Stimulated activated naive B cell treated with anti-CD40 and anti-IgM and Interleukin-4, amounts not matched to agents 10 μg/mL and 1 μg/mL and 100 μg/mL, for 72 hours (primary cell): ENCODE results near the gene KIF6.

Experiments used
- ATAC-seq, 2 donors: fragments of 150-1000 bp; cut with Tn5 transposase; replicated peaks; 2 replicates each; pipeline ENCODE4 v1.10.0; 2021; ENCODE audit warnings: moderate library complexity in 1 of 2
- DNase-seq: peaks from one replicate; pipeline ENCODE4 v3.0.0; 2021
- H3K27ac Mint-ChIP-seq: one replicate; pipeline ENCODE4 v1.8.0; 2022; ENCODE audit warnings: mild to moderate bottlenecking, mixed read lengths
- H3K27me3 Mint-ChIP-seq, 2 donors: one replicate each; pipeline ENCODE4 v1.8.0; 2022; ENCODE audit warnings: mixed read lengths in 2 of 2
- H3K36me3 Mint-ChIP-seq, 2 donors: one replicate each; pipeline ENCODE4 v1.8.0; 2022; ENCODE audit warnings: mixed read lengths in 2 of 2, mild to moderate bottlenecking in 1 of 2
- H3K4me1 Mint-ChIP-seq, 2 donors: one replicate each; pipeline ENCODE4 v1.8.0; 2022; ENCODE audit warnings: mixed read lengths in 2 of 2, mild to moderate bottlenecking in 1 of 2
- H3K4me3 Mint-ChIP-seq, 2 donors: one replicate each; pipeline ENCODE4 v1.8.0; 2022; ENCODE audit warnings: mild to moderate bottlenecking in 2 of 2, mixed read lengths in 2 of 2, moderate library complexity in 1 of 2
- H3K9me3 Mint-ChIP-seq, 2 donors: one replicate each; pipeline ENCODE4 v1.8.0; 2022; ENCODE audit warnings: mixed read lengths in 2 of 2, mild to moderate bottlenecking in 1 of 2

The KIF6 gene

DNA sequence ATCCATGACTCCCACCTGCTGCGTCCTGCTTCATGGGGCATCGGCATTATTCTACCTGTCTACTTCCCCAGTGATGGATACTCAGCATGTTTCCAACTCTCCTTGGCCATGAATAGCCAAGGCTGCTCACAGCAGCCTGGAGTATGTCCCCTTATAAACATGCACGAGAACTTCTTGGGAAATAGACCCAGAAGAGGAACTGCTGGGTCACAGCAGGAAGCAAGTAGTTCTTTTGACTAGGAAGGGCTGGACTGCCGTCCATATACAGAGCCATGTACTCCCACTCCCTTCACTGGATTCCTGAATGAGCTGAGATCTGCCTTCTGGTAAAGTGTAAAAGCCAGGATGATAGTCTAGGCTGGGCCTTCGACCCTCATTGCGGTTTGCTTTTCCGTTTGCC lies 296.4 kb downstream of the KIF6 start:
- Mint-ChIP-seq H3K36me3 (no peaks in the 10 kb centered on the region), H3K9me3 (peaks cover 3 to 4% of the 10 kb centered on the region in 2 donors), H3K27ac (no peak overlapping the region), H3K4me1 (peaks cover 9 to 18% of the 10 kb centered on the region in 2 donors), H3K4me3 (no peak overlapping the region), H3K27me3 (peaks cover 16 to 21% of the 10 kb centered on the region in 2 donors)
- ATAC-seq (no peak), DNase-seq (no peak)

DNA sequence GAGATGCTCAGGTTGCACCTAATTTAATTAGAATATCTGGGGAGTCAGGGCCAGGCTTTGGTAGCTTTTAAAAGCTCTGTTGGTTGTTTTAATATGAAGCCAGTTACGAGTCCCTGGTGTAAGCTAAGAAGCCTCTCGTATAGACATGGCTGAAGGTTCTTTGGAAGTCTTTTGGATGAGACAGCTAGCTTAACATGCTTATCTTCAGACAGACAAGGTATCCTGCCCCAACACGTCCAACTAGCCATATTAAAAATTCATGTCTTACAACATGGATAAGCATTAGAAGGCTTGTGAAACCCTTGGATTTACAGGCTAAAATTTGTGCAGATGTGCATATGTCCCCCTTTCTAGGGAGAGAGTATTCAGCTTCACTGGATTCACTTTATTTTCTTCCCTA lies 297.1 kb downstream of the KIF6 start:
- H3K27ac Mint-ChIP-seq, result no peak overlapping the region
- H3K4me3 Mint-ChIP-seq, result no peak overlapping the region
- peaks cover 9 to 18% of the 10 kb centered on the region in 2 donors for H3K4me1 Mint-ChIP-seq
- peaks cover 3 to 4% of the 10 kb centered on the region in 2 donors for H3K9me3 Mint-ChIP-seq
- H3K27me3 Mint-ChIP-seq, result peaks cover 16 to 21% of the 10 kb centered on the region in 2 donors
- no peaks in the 10 kb centered on the region for H3K36me3 Mint-ChIP-seq
- DNase-seq (no peak), ATAC-seq (no peak)

DNA sequence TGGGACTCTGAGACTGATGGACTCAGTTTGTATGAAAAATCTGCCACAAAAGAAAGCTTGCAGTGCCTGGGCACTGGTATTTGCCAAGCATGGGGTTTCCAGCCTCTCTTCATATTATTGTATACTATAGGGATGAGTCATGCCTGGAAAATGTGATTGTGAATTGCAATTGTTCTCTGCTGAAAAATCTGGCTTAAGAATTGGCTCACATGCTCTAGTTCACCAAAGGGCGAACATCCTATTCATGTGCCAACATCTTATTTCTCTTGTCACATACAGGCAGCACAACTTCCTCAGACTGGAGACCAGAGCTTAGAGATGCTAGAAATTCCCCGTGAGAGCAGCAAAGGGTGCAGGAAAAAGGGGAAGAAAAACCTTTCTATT lies 299.1 kb downstream of the KIF6 start:
- peak overlapping the region; percentile 15 for H3K27ac Mint-ChIP-seq
- peak; percentile 77 to 93 for ATAC-seq
- no peak overlapping the region for H3K4me3 Mint-ChIP-seq
- no peaks in the 10 kb centered on the region for H3K36me3 Mint-ChIP-seq
- peak; percentile 41 for DNase-seq
- H3K9me3 Mint-ChIP-seq, result peaks cover 3 to 4% of the 10 kb centered on the region in 2 donors
- peaks cover 7% of the 10 kb centered on the region in 2 donors for H3K4me1 Mint-ChIP-seq
- peaks cover 6 to 21% of the 10 kb centered on the region in 2 donors for H3K27me3 Mint-ChIP-seq

DNA sequence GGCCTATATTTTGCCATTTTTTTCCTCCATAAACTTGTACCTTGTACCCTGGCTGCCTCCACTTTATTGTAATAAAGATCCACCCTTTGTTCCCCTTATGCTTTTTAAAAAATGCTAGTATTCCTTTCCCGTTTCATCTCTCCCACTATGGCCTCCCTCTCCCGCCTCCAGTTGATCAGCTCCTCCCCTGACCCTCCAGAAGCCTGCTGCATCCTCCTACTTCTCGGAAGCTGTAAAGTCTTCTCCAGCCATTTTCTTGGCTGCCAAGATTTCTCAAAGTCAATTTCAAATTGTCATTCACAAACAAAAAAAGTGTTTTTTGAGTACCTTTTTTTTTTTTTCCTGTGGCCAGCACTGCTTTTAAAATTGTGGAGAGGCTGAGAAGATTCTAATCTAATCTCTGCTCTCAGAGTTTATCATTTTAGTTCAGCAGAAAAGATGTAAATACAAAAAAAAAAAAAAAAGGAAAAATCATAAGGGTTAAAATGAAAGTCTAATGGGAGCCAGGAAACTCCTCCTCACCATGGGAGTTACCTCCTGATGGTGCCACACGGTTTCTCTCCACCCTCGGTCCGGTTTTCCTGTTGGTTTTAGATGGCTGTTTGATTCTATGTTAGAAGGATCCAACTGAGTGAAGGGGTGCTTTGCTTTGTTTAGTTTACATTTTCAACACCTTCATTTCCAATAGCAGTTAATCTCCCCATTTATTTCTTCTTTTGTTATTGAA lies 299.7 kb downstream of the KIF6 start:
- DNase-seq (no peak), ATAC-seq (no peak)
- Mint-ChIP-seq H3K4me1 (peaks cover 7% of the 10 kb centered on the region in 2 donors), H3K27me3 (peaks cover 6 to 21% of the 10 kb centered on the region in 2 donors), H3K36me3 (no peaks in the 10 kb centered on the region), H3K9me3 (peaks cover 3 to 4% of the 10 kb centered on the region in 2 donors), H3K27ac (peak overlapping the region; percentile 15), H3K4me3 (no peak overlapping the region)

DNA sequence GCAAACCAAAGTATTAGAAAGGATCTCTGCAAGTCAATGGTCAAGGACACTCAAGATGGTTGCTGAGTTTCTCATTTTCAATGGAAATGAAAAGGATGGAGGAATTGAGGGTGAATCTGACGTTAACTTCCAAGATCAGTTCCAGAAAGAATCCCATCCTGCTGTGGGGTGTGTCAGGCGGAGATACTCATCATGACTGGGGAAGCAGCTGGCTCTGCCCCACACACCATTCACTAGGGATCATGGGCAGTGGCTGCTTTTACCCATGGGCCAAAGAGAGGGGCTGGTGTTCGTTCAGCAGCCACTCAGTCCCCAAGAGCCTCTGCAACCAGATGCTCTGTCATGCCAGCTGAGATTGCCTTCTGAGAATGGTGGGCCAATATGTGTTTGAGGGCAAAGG lies 300.4 kb downstream of the KIF6 start:
- Mint-ChIP-seq H3K9me3 (peaks cover under 1% of the 10 kb centered on the region in 2 donors), H3K36me3 (no peaks in the 10 kb centered on the region), H3K27ac (no peak overlapping the region), H3K4me3 (no peak overlapping the region), H3K27me3 (peaks cover under 1 to 17% of the 10 kb centered on the region in 2 donors), H3K4me1 (peaks cover 7% of the 10 kb centered on the region in 2 donors)
- no peak for ATAC-seq
- no peak for DNase-seq

DNA sequence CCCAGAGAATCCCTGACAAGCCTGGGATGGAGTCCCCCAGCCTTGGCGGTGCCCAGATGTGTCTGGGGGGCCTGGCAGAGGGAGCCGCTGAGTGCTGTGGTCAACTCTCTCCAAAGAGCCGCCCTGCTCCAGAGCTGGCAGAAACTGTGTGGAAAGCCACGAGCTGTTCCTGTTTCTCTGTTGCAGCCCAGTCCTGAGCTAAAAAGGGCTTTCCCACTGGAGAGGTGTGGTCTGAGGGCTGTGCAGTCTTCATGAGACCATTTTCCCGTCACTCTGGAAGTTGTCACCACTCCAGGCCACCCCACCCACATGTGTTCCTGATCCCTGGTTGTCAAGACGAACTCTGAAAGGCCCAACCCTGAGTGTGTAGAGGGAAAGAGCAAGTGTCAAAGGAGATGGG lies 303.0 kb downstream of the KIF6 start:
- no peaks in the 10 kb centered on the region for H3K9me3 Mint-ChIP-seq
- ATAC-seq, result no peak
- H3K36me3 Mint-ChIP-seq, result no peaks in the 10 kb centered on the region
- peaks cover 10 to 15% of the 10 kb centered on the region in 2 donors for H3K4me1 Mint-ChIP-seq
- H3K27me3 Mint-ChIP-seq, result peaks cover 0 to 11% of the 10 kb centered on the region in 2 donors
- H3K27ac Mint-ChIP-seq, result peak overlapping the region; percentile 73
- no peak overlapping the region for H3K4me3 Mint-ChIP-seq
- no peak for DNase-seq

DNA sequence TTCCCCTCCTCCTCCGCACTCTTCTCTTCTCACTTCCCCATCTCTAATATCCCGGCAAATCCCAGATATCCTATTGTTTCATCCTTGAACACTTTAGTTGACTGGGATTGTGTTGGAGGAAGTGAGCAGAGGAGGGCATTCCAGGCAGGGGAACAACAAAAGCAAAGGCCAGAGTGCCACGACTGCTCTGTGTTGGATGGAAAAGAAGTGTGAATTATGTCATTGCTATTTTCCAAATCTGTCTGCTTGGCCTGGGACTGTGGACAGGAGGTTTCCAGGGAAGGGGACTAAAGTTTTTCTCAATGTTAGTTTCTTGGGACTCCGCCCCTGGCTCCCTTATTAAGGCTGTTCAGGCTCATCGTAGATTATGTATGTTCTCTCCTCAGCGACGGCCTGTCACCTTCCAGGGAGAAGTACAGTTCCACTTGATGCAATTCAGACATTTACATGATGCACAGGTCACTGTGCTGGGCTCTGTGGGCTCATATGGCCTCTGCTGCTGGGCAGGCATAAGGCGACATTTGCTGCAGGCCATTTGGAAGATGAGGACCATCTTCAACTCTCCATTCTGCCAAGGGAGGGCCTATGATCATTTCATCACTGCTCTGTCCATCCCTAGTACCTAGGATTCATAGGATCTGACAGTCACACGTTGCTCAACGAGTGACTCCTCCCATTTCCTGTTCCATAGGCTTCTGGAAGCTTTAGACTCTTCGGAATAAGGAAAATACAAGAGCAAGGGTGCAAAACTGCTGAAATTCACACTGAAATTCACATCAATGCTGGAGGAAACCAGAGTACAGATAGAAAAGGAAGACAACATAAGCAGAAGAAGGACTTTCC lies 303.6 kb downstream of the KIF6 start:
- Mint-ChIP-seq H3K27me3 (peaks cover 0 to 11% of the 10 kb centered on the region in 2 donors), H3K27ac (no peak overlapping the region), H3K4me3 (no peak overlapping the region)

DNA sequence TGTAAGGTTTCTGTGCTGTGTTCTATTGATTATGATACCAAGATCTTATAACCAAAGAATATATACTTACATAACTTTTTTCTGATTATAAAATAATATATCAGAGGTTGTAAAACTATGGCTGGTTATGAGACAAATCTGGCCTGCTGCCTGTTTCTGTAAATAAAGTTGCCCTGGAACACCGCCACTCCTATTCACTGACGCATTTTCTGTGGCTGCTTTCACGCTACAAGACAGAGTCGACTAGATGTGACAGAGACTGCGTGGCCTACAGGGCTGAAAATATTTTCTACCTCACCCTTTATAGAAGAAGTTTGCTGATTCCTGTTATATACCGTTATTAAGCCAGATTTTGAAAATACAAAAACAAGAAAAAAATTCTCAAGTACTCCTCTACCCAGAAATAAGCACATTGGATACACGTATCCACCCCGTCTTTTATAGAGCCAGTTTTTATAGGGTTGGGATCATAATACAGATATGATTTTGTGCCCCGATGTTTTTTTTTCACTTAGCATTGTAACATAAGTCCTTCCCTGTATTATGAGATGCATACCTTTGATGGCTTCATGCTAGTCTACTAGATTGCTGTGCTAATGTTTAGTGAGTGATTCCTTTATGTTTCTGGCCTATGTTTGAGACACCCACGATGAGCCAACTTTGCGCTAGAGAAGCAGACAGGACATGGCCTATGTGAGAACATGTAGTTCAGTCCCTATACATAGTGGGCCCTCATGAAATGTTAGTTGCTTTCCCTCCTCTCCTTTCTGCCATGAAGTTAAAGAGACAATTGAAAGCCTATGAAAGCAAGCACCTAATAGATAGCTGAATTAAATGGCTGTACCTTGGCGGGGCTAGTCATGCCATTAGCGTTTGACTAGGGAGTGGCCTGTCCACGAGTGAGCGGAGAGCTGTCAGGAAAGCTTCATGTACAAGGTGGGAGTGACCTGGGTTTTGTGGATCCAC lies 304.6 kb downstream of the KIF6 start:
- Mint-ChIP-seq H3K9me3 (no peaks in the 10 kb centered on the region), H3K36me3 (no peaks in the 10 kb centered on the region), H3K27ac (no peak overlapping the region), H3K4me1 (peaks cover 6 to 13% of the 10 kb centered on the region in 2 donors), H3K27me3 (peaks cover 0 to 11% of the 10 kb centered on the region in 2 donors), H3K4me3 (no peak overlapping the region)
- ATAC-seq (no peak), DNase-seq (no peak)

More for the DNA sequence above, 303.6 kb downstream of the KIF6 start:
- no peak for DNase-seq
- Mint-ChIP-seq H3K36me3 (no peaks in the 10 kb centered on the region), H3K4me1 (peaks cover 12 to 19% of the 10 kb centered on the region in 2 donors), H3K9me3 (no peaks in the 10 kb centered on the region)
- ATAC-seq, result no peak

DNA sequence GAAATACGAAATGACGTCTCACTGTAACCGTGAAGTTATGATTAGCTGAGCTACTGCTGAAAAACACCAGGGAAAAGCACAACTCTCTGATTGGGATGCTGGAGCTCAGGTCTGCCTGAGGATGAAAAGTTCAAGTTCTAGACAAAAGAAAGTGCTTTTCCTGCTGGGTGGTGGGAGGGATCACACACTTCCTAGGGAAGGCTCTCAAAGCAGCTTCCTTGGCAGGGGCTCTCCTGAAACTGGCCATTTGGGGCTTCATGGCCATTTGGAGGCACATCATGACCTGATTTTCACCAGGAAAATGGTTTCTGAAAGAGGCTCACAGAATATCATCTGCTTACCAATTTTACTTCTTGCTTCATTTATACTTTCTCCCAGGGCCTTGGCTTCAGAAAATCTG lies 305.6 kb downstream of the KIF6 start:
- ATAC-seq (no peak), DNase-seq (no peak)
- H3K4me1 Mint-ChIP-seq, result peaks cover 6 to 13% of the 10 kb centered on the region in 2 donors
- no peaks in the 10 kb centered on the region for H3K9me3 Mint-ChIP-seq
- peaks cover 0 to 11% of the 10 kb centered on the region in 2 donors for H3K27me3 Mint-ChIP-seq
- H3K4me3 Mint-ChIP-seq, result no peak overlapping the region
- no peak overlapping the region for H3K27ac Mint-ChIP-seq
- no peaks in the 10 kb centered on the region for H3K36me3 Mint-ChIP-seq

DNA sequence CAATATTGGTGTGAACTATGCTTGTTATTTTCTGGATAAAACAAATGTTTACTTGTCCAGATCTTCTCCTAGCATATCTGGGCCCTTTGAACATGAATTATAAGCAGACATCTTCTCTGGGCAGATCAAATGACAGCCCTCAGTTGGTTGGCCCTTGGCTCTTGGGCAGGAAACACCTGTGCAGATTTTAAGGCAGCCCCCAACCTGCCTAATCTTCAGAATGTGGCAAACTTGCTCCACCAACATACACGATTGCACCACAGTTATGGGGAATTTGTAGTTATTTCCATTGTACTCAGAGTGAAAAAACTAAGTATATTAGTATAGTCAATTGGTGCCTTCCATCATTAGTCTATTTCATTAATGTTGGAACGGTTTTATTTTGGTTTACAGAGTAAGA lies 307.8 kb downstream of the KIF6 start:
- H3K9me3 Mint-ChIP-seq, result no peaks in the 10 kb centered on the region
- DNase-seq (no peak), ATAC-seq (peak; percentile 80 to 87)
- H3K36me3 Mint-ChIP-seq, result no peaks in the 10 kb centered on the region
- H3K27ac Mint-ChIP-seq, result peak overlapping the region; percentile 67
- H3K4me1 Mint-ChIP-seq, result peaks cover 6 to 13% of the 10 kb centered on the region in 2 donors
- H3K4me3 Mint-ChIP-seq, result no peak overlapping the region
- peaks cover 0 to 7% of the 10 kb centered on the region in 2 donors for H3K27me3 Mint-ChIP-seq

DNA sequence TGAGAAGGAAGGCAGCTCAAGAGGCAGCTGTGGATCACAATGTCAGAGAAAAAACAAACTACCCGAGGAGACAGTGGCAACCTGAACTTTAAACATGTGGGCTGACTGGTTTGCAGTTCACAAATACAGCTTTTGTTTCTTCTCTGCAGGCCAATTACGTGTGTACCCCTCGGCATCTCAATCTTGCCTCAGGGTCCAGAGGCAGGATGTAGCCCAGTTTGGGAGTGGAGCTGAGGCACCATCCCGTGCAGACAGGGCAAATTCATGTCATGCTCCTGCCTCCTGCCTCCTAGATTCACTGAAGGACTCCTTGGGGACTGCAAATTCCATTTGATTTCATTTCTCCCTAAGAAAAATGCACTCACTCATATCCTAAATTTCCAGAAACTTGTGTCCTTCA lies 308.5 kb downstream of the KIF6 start:
- Mint-ChIP-seq H3K9me3 (no peaks in the 10 kb centered on the region), H3K27me3 (no peaks in the 10 kb centered on the region), H3K4me1 (peaks cover 6 to 13% of the 10 kb centered on the region in 2 donors), H3K4me3 (no peak overlapping the region), H3K36me3 (no peaks in the 10 kb centered on the region), H3K27ac (no peak overlapping the region)
- ATAC-seq (no peak), DNase-seq (no peak)

DNA sequence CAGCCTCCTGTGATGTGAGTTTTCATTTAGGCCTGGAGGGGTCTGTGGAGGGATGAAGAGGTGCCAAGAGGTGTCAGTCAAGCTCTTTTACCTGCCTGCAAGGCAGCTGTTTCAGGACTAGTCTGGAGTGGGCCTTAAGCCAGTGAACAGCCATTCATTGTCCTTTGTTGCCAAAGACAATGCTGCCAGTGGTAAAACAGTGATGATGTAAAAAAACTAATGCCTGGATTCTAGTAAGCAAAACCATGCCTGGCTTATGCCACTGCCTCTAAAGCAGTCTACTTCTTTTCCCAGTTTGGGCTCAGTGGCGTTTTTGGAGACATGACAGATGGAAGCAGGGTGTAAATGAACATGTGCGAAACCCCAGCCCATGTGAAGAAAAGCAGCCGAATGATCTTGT lies 309.2 kb downstream of the KIF6 start:
- Mint-ChIP-seq H3K9me3 (no peaks in the 10 kb centered on the region), H3K4me3 (no peak overlapping the region), H3K27me3 (no peaks in the 10 kb centered on the region), H3K4me1 (peaks cover 6 to 17% of the 10 kb centered on the region in 2 donors), H3K36me3 (no peaks in the 10 kb centered on the region), H3K27ac (no peak overlapping the region)
- ATAC-seq (no peak), DNase-seq (no peak)

DNA sequence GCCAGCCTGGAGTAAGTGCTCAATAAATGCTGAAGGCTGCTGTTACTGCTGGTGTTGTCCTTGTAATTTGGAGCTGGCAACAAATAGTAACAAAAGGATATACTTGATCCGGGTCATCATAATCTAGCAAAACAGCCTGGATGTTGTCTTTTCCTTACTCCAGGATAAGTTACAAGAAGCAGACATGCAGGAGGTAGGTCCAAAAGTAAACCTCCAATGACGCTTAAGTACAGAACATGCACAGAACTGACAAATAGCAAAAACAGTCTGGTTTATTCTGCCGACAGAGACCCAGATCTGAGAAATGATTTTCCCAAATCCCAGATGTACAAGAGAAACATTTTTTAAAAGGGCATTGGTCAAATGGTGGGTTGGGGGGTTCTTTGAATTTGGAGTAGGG lies 309.7 kb downstream of the KIF6 start:
- ATAC-seq (no peak), DNase-seq (no peak)
- peaks cover 7 to 21% of the 10 kb centered on the region in 2 donors for H3K4me1 Mint-ChIP-seq
- H3K36me3 Mint-ChIP-seq, result no peaks in the 10 kb centered on the region
- H3K4me3 Mint-ChIP-seq, result no peak overlapping the region
- H3K27me3 Mint-ChIP-seq, result no peaks in the 10 kb centered on the region
- H3K27ac Mint-ChIP-seq, result no peak overlapping the region
- no peaks in the 10 kb centered on the region for H3K9me3 Mint-ChIP-seq

DNA sequence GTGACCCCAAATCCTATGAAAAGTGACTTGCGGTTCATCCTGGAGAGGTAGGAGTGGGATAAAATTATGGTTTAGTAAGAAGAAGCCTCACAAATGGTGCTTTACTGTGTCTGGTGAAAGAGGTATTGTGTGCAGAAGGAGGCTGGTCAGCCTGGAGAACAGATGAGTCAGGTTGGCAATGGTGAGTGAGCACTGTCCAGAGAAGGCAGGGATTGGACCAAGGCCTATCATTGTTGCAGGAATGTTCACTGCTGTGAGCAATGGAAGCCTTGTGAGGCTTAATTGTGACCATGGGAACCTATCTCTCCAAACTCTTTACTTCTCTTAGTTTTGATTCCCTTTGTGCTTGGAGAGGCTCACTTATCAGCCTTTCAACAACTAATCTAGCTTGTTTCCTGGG lies 313.7 kb downstream of the KIF6 start:
- H3K4me3 Mint-ChIP-seq, result no peak overlapping the region
- H3K27me3 Mint-ChIP-seq, result no peaks in the 10 kb centered on the region
- peaks cover 17 to 30% of the 10 kb centered on the region in 2 donors for H3K4me1 Mint-ChIP-seq
- no peak for DNase-seq
- no peak overlapping the region for H3K27ac Mint-ChIP-seq
- no peaks in the 10 kb centered on the region for H3K9me3 Mint-ChIP-seq
- H3K36me3 Mint-ChIP-seq, result no peaks in the 10 kb centered on the region
- no peak for ATAC-seq
